Neural progenitor cell (in vitro differentiated cells): ENCODE data around the gene CRTC3. TPM values are rescaled to one million over a fixed set of nuclear protein-coding genes. Genes with fewer than 3 reads are reported as not detected.

Experiments
- DNase-seq: peaks from one replicate; pipeline ENCODE4 v3.0.0-alpha.2; 2016; ENCODE audit warnings: low spot score
- H2AFZ ChIP-seq: fragments of 200-600 bp; sonication (generic); replicated peaks from 2 replicates; pipeline ENCODE4 v1.6.1; 2016; ENCODE audit warnings: antibody characterized with exemption
- H3F3A ChIP-seq: fragments of 200-600 bp; sonication (generic); 2 replicates; pipeline ENCODE4 v1.6.1; 2016; ENCODE audit warnings: antibody characterized with exemption, low read depth
- H3K27ac ChIP-seq: fragments of 200-600 bp; sonication (generic); 2 replicates; pipeline ENCODE4 v1.5.1; 2016; ENCODE audit warnings: mild to moderate bottlenecking
- H3K27me3 ChIP-seq: fragments of 200-600 bp; sonication (generic); 2 replicates; pipeline ENCODE4 v1.6.1; 2016; ENCODE audit warnings: mild to moderate bottlenecking, moderate library complexity
- H3K36me3 ChIP-seq: fragments of 200-600 bp; sonication (generic); 2 replicates; pipeline ENCODE4 v1.5.1; 2016
- H3K4me1 ChIP-seq: fragments of 200-600 bp; sonication (generic); 2 replicates; pipeline ENCODE4 v1.6.1; 2016; ENCODE audit warnings: mixed run types
- H3K4me2 ChIP-seq: fragments of 200-600 bp; sonication (generic); 2 replicates; pipeline ENCODE4 v1.6.1; 2016
- H3K4me3 ChIP-seq: fragments of 200-600 bp; sonication (generic); 2 replicates; pipeline ENCODE4 v1.5.1; 2016
- H3K79me2 ChIP-seq: fragments of 200-600 bp; sonication (generic); 2 replicates; pipeline ENCODE4 v1.6.1; 2016; ENCODE audit warnings: low read depth
- H3K9ac ChIP-seq: fragments of 200-600 bp; sonication (generic); 2 replicates; pipeline ENCODE4 v1.6.1; 2016
- H3K9me3 ChIP-seq: fragments of 200-600 bp; sonication (generic); 2 replicates; pipeline ENCODE4 v1.5.1; 2016; ENCODE audit warnings: low read depth
- H4K20me1 ChIP-seq: fragments of 200-600 bp; sonication (generic); 2 replicates; pipeline ENCODE4 v1.6.1; 2016; ENCODE audit warnings: low read depth
- H3K27ac Mint-ChIP-seq: 3 replicates; pipeline ENCODE4 v1.8.0; 2021; ENCODE audit warnings: mixed read lengths
- H3K27me3 Mint-ChIP-seq: 2 replicates; pipeline ENCODE4 v1.8.0; 2022; ENCODE audit warnings: low read depth, mild to moderate bottlenecking, inconsistent platforms, moderate library complexity, mixed read lengths; ENCODE audit not compliant: insufficient read depth
- H3K36me3 Mint-ChIP-seq: 3 replicates; pipeline ENCODE4 v1.8.0; 2021; ENCODE audit warnings: mixed read lengths
- H3K4me1 Mint-ChIP-seq: 3 replicates; pipeline ENCODE4 v1.8.0; 2021; ENCODE audit warnings: mixed read lengths
- H3K4me3 Mint-ChIP-seq: 3 replicates; pipeline ENCODE4 v1.8.0; 2021; ENCODE audit warnings: mild to moderate bottlenecking, moderate library complexity, mixed read lengths
- H3K9me3 Mint-ChIP-seq: 3 replicates; pipeline ENCODE4 v1.8.0; 2020; ENCODE audit warnings: mixed read lengths
- EZH2 ChIP-seq: fragments of 200-600 bp; sonication (generic); IDR thresholded peaks from 2 replicates; pipeline ENCODE4 v1.6.1; 2017; ENCODE audit warnings: antibody characterized with exemption, mild to moderate bottlenecking, moderate library complexity
- EZH2phosphoT487 ChIP-seq: fragments of 200-600 bp; sonication (generic); IDR thresholded peaks from 2 replicates; pipeline ENCODE4 v1.6.1; 2017; ENCODE audit warnings: antibody characterized with exemption
- total RNA-seq: library from RNA; depleted of rRNA; stranded (reverse); fragments of >200 nt; gene quantifications from 2 replicates; pipeline ENCODE4 v1.2.3, GENCODE V29; 2015; ENCODE audit warnings: low replicate concordance
- TF ChIP-seq, protein P1 (sequence below): fragments of 200-600 bp; sonication (generic); IDR thresholded peaks from 2 replicates; pipeline ENCODE4 v1.5.1; 2017; ENCODE audit warnings: antibody characterized with exemption, mild to moderate bottlenecking

The CRTC3 gene
- total RNA-seq, 1 donor from 2014 or later = 4.9 TPM

DNA sequence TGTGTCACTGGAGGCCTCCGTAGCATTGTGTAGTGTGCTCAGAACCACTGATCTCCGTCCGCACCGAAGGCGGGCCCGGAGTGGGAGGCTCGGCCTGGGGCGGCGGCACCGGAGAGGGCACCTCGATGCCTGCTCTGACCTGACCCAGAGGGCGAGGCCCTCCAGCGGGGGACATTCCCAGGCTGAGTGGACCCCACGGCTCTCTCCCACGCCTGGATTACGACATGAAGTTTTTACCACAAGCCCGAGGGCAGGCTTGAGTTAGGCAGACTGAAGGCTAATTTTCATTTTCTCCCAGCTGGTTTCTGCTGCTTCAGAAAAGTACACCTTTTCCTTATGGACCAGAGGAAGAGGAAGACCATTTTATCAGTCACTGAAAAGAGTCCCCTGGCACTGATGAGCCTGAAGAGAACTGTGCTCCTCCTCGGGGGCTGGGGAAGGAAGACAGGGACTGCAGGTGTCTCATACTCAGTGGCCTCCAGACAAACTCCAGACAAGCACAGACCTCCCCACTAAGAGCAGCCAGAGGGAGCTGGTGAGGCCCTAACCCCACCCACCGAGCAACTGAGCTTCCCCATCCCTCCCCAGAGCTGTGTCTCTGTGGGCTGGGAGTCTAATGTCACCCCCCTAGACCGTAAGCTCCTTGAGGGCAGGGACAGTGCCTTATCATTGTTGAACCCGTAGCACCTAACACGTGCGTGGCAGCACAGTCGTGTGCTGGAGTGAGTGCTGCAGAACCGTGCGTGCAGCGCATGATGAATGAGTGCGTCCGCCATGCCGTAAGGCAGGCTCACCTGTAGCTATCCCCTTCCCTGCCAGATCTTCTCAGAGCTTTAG is 113.0 kb downstream of the CRTC3 start:
- Histone ChIP-seq H3K4me3 (no peak overlapping the region), H3K4me1 (peaks cover 10% of the 10 kb centered on the region), H3K4me2 (no peak overlapping the region), H3K79me2 (no peaks in the 10 kb centered on the region), H4K20me1 (no peaks in the 10 kb centered on the region), H3F3A (peaks cover 15% of the 10 kb centered on the region), H2AFZ (no peak overlapping the region), H3K27me3 (no peaks in the 10 kb centered on the region), H3K36me3 (no peaks in the 10 kb centered on the region), H3K9ac (no peak overlapping the region), H3K27ac (no peak overlapping the region), H3K9me3 (no peaks in the 10 kb centered on the region)
- H3K4me3 Mint-ChIP-seq = no peak overlapping the region
- peaks cover 11% of the 10 kb centered on the region for H3K27me3 Mint-ChIP-seq
- H3K4me1 Mint-ChIP-seq = peaks cover 3% of the 10 kb centered on the region
- H3K27ac Mint-ChIP-seq = no peak overlapping the region
- H3K36me3 Mint-ChIP-seq = peaks cover 23% of the 10 kb centered on the region
- TF ChIP-seq EZH2 (no peak), EZH2phosphoT487 (no peak)
- TF ChIP-seq, protein P1, sequence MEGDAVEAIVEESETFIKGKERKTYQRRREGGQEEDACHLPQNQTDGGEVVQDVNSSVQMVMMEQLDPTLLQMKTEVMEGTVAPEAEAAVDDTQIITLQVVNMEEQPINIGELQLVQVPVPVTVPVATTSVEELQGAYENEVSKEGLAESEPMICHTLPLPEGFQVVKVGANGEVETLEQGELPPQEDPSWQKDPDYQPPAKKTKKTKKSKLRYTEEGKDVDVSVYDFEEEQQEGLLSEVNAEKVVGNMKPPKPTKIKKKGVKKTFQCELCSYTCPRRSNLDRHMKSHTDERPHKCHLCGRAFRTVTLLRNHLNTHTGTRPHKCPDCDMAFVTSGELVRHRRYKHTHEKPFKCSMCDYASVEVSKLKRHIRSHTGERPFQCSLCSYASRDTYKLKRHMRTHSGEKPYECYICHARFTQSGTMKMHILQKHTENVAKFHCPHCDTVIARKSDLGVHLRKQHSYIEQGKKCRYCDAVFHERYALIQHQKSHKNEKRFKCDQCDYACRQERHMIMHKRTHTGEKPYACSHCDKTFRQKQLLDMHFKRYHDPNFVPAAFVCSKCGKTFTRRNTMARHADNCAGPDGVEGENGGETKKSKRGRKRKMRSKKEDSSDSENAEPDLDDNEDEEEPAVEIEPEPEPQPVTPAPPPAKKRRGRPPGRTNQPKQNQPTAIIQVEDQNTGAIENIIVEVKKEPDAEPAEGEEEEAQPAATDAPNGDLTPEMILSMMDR = no peak
- no peaks in the 10 kb centered on the region for H3K9me3 Mint-ChIP-seq
- DNase-seq = no peak

DNA sequence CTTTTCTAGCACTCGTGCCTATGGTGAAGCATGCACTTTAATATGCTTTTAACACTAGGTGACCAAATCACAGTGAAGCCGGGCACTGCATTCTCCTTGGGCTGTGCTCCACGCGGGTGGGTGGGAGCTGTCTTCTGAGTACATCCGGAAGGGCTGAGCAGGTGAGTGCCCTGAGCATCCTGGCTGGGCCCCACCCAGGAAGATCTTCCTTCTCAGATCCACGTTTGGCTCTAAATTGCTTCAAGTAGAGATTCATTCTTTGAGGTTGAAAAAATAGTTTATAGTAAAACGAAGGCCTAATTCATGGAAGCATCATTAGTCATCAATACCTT is 113.5 kb downstream of the CRTC3 start:
- Histone ChIP-seq H3K4me3 (no peak overlapping the region), H3K79me2 (no peaks in the 10 kb centered on the region), H3K9ac (no peak overlapping the region), H3K36me3 (no peaks in the 10 kb centered on the region), H3K27ac (no peak overlapping the region), H3K27me3 (no peaks in the 10 kb centered on the region), H3K9me3 (no peaks in the 10 kb centered on the region), H3K4me2 (no peak overlapping the region), H3F3A (peaks cover 9% of the 10 kb centered on the region), H4K20me1 (no peaks in the 10 kb centered on the region), H3K4me1 (peaks cover 5% of the 10 kb centered on the region), H2AFZ (no peak overlapping the region)
- no peak for DNase-seq
- Mint-ChIP-seq H3K4me1 (peaks cover 2% of the 10 kb centered on the region), H3K36me3 (peaks cover 23% of the 10 kb centered on the region), H3K27me3 (peaks cover 11% of the 10 kb centered on the region), H3K4me3 (no peak overlapping the region), H3K27ac (no peak overlapping the region), H3K9me3 (no peaks in the 10 kb centered on the region)
- TF ChIP-seq EZH2phosphoT487 (no peak), EZH2 (no peak)
- TF ChIP-seq, protein P1 = no peak

GRCh38 chr15:90644526-90644925 is 114.8 kb downstream of the CRTC3 start:
- no peaks in the 10 kb centered on the region for H3F3A ChIP-seq
- no peaks in the 10 kb centered on the region for H3K9me3 Mint-ChIP-seq
- no peak overlapping the region for H2AFZ ChIP-seq
- no peaks in the 10 kb centered on the region for H3K79me2 ChIP-seq
- no peak for TF ChIP-seq EZH2
- DNase-seq = no peak
- H3K27ac Mint-ChIP-seq = peak overlapping the region; percentile 32
- H3K9me3 ChIP-seq = no peaks in the 10 kb centered on the region
- no peaks in the 10 kb centered on the region for H4K20me1 ChIP-seq
- H3K27me3 Mint-ChIP-seq = peaks cover 9% of the 10 kb centered on the region
- H3K36me3 Mint-ChIP-seq = peaks cover 19% of the 10 kb centered on the region
- H3K4me3 Mint-ChIP-seq = no peak overlapping the region
- no peak overlapping the region for H3K4me2 ChIP-seq
- H3K27me3 ChIP-seq = no peaks in the 10 kb centered on the region
- no peak overlapping the region for H3K4me3 ChIP-seq
- H3K9ac ChIP-seq = no peak overlapping the region
- peaks cover 5% of the 10 kb centered on the region for H3K4me1 Mint-ChIP-seq
- no peaks in the 10 kb centered on the region for H3K4me1 ChIP-seq
- no peak overlapping the region for H3K27ac ChIP-seq
- H3K36me3 ChIP-seq = no peaks in the 10 kb centered on the region
